ENCODE results near the gene TAF1B. TPM values are rescaled to one million over a fixed set of nuclear protein-coding genes. Genes with fewer than 3 reads are reported as not detected.

TAF1B gene
- total RNA-seq, 1 experiment from 2014 or later: 24.8 TPM

DNA sequence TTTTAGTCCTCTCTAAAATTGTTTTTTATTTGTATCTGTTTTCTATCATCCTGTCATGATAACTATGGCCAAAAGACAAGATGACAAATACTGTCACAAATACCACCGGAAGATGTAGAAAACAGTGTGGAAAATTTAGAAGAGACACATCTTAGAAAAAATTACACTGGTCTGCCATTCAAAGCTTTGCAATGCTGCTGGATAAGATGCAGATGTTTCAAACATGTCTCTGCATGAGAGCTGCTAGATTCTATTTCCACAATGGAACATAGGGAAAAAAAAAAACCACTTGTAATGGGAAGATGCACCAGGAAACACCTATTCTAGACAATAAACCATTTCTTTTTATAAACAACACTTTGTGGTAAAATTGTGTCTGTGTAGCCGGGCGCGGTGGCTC lies 5.8 kb upstream of the TAF1B start:
- Histone ChIP-seq H2AFZ (no peak overlapping the region), H3K4me1 (replicated peaks; ENCODE audit: insufficient read depth) (peaks cover 38% of the 10 kb centered on the region), H3K79me2 (ENCODE audit: low read depth) (peaks cover 4% of the 10 kb centered on the region), H3K9me2 (ENCODE audit: insufficient read depth) (no peaks in the 10 kb centered on the region), H4K20me1 (ENCODE audit: insufficient read depth) (no peaks in the 10 kb centered on the region), H3K4me3 (no peak overlapping the region), H3K9me3 (ENCODE audit: insufficient read depth, low read depth) (no peaks in the 10 kb centered on the region), H3K27me3 (ENCODE audit: insufficient read depth, low read depth) (no peaks in the 10 kb centered on the region), H3F3A (ENCODE audit: insufficient read depth, low read depth) (peaks cover 22% of the 10 kb centered on the region), H3K4me2 (peak overlapping the region; percentile 62), H3K36me3 (ENCODE audit: low read depth) (no peaks in the 10 kb centered on the region), H3K27ac (peak overlapping the region; percentile 77)
- no peak for DNase-seq
- TF ChIP-seq, protein P1, sequence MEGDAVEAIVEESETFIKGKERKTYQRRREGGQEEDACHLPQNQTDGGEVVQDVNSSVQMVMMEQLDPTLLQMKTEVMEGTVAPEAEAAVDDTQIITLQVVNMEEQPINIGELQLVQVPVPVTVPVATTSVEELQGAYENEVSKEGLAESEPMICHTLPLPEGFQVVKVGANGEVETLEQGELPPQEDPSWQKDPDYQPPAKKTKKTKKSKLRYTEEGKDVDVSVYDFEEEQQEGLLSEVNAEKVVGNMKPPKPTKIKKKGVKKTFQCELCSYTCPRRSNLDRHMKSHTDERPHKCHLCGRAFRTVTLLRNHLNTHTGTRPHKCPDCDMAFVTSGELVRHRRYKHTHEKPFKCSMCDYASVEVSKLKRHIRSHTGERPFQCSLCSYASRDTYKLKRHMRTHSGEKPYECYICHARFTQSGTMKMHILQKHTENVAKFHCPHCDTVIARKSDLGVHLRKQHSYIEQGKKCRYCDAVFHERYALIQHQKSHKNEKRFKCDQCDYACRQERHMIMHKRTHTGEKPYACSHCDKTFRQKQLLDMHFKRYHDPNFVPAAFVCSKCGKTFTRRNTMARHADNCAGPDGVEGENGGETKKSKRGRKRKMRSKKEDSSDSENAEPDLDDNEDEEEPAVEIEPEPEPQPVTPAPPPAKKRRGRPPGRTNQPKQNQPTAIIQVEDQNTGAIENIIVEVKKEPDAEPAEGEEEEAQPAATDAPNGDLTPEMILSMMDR (conservative IDR thresholded peaks at IDR 0.05): no peak
- TF ChIP-seq EZH2 (IDR thresholded peaks at IDR 0.05; ENCODE audit: low read depth): no peak
- ChIA-PET CTCF (interaction anchor here (0.7 kb wide), 1 partner anchor 777 kb away, joined by 3 read pairs; no protein-coding TSS in a partner anchor), POLR2A (ENCODE audit: unreplicated experiment) (no interaction called here)
- intact Hi-C loops (cut with micrococcal nuclease; ENCODE audit: unreplicated experiment): no loop called here
- BruUV-seq (replicated peaks): no TSS peak

- H3K4me2 ChIP-seq: no peak overlapping the region
- no peak overlapping the region for H3K4me3 ChIP-seq
- intact Hi-C loops (cut with micrococcal nuclease; ENCODE audit: unreplicated experiment): no loop called here
- no peaks in the 10 kb centered on the region for H3K36me3 ChIP-seq (ENCODE audit: low read depth)
- peaks cover 33% of the 10 kb centered on the region for H3K4me1 ChIP-seq (replicated peaks; ENCODE audit: insufficient read depth)
- H3K27ac ChIP-seq: no peak overlapping the region
- H3K9me2 ChIP-seq (ENCODE audit: insufficient read depth): no peaks in the 10 kb centered on the region
- peak in 1 of 2 experiments; percentile 12 for DNase-seq
- BruUV-seq (replicated peaks): no TSS peak
- H3K79me2 ChIP-seq (ENCODE audit: low read depth): peaks cover 10% of the 10 kb centered on the region
- no peaks in the 10 kb centered on the region for H3K9me3 ChIP-seq (ENCODE audit: insufficient read depth, low read depth)
- H3F3A ChIP-seq (ENCODE audit: insufficient read depth, low read depth): peaks cover 28% of the 10 kb centered on the region
- no peaks in the 10 kb centered on the region for H3K27me3 ChIP-seq (ENCODE audit: insufficient read depth, low read depth)
- POLR2A ChIA-PET (ENCODE audit: unreplicated experiment): no interaction called here
- TF ChIP-seq, protein P1 (conservative IDR thresholded peaks at IDR 0.05): no peak
- TF ChIP-seq EZH2 (IDR thresholded peaks at IDR 0.05; ENCODE audit: low read depth): no peak
- CTCF ChIA-PET: interaction anchor here (0.7 kb wide), 1 partner anchor 298 kb away, joined by 5 read pairs; no protein-coding TSS in a partner anchor
- H4K20me1 ChIP-seq (ENCODE audit: insufficient read depth): no peaks in the 10 kb centered on the region
- H2AFZ ChIP-seq: no peak overlapping the region
These were observed 4.9 kb upstream of the TAF1B start for GRCh38 chr2:9838391-9838790.

DNA sequence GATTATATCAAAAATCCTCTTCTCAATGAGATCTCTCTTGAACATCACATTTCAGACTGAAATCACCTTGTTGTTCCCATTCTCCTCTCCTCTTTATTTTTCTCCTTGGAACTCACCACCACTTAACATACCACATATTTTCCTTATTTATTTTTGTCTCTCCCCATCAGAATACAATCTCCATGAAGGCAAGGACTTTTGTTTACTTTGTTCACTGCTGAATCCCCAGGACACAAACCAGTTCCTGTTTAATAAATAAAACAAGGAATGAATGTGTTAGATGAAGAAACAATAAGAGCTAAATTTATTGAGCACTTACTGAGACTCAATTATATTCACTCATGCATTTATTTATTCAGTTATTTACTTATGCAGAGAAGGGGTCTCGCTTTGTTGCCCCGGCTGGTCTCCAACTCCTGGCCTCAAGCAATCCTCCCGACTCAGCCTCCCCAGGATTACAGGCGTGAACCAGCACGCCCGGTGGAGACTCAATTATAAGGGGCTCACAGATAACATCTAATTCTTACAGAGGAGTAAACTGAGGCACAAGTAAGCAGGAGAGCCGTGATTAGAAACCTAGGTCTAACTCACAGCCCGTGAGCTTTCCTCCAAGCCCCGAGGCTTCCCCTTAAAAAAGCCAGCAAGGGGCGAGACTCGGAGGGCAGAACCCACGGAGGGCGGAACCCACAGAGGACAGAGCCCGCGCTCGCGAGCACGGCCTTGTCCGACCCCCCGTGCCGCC lies 616 bp upstream of the TAF1B start:
- H3F3A ChIP-seq (ENCODE audit: insufficient read depth, low read depth): peaks cover 48% of the 10 kb centered on the region
- peak overlapping the region; percentile 68 for H3K4me3 ChIP-seq
- ChIA-PET CTCF (interaction anchor here (0.9 kb wide), 1 partner anchor 141 kb away, joined by 3 read pairs; no protein-coding TSS in a partner anchor), POLR2A (ENCODE audit: unreplicated experiment) (interaction anchor here (0.6 to 1.0 kb wide), 9 partner anchors 31 to 441 kb away, joined by 3 to 8 read pairs (median 3); no protein-coding TSS in a partner anchor)
- no peaks in the 10 kb centered on the region for H3K27me3 ChIP-seq (ENCODE audit: insufficient read depth, low read depth)
- BruUV-seq (replicated peaks): TSS peak; percentile 82
- TF ChIP-seq, protein P1 (conservative IDR thresholded peaks at IDR 0.05): no peak
- TF ChIP-seq EZH2 (IDR thresholded peaks at IDR 0.05; ENCODE audit: low read depth): no peak
- intact Hi-C loops (cut with micrococcal nuclease; ENCODE audit: unreplicated experiment): loop anchor here (1.0 to 2.0 kb wide), 3 partner anchors 12 to 44 kb away; no protein-coding TSS in a partner anchor
- H2AFZ ChIP-seq: peak overlapping the region; percentile 74
- H3K4me2 ChIP-seq: peak overlapping the region; percentile 88
- peaks cover 13% of the 10 kb centered on the region; the same call in 1 of the 2 replicates for H3K36me3 ChIP-seq (ENCODE audit: low read depth)
- peaks cover 48% of the 10 kb centered on the region for H3K4me1 ChIP-seq (replicated peaks; ENCODE audit: insufficient read depth)
- peaks cover 45% of the 10 kb centered on the region for H3K79me2 ChIP-seq (ENCODE audit: low read depth)
- DNase-seq: no peak
- no peaks in the 10 kb centered on the region for H3K9me3 ChIP-seq (ENCODE audit: insufficient read depth, low read depth)
- no peaks in the 10 kb centered on the region for H4K20me1 ChIP-seq (ENCODE audit: insufficient read depth)
- no peaks in the 10 kb centered on the region for H3K9me2 ChIP-seq (ENCODE audit: insufficient read depth)
- peak overlapping the region; percentile 86 for H3K27ac ChIP-seq
